Endothelial cell of umbilical vein (primary cell): ENCODE measurements around the gene TRPC4AP. TPM values are rescaled to one million over a fixed set of nuclear protein-coding genes. Genes with fewer than 3 reads are reported as not detected.

Experiments
- BruUV-seq: library from RNA; stranded (reverse); fragments of 400-500 nt; replicated peaks from 2 replicates; lab custom pipeline; 2021; lab: Mats Ljungman, UMichigan
- CTCF ChIA-PET: fragments of 300-600, 350-600 bp; sonication (Branson Sonifier 250); formaldehyde crosslinking; loops from one replicate; lab custom pipeline; 2021; ENCODE audit warnings: antibody characterized with exemption, inconsistent platforms; lab: Charles Lee
- POLR2A ChIA-PET: fragments of 300-600, 350-600 bp; sonication (Branson Sonifier 250); formaldehyde crosslinking; loops from one replicate; lab custom pipeline; 2021; ENCODE audit warnings: antibody characterized with exemption, inconsistent platforms; lab: Charles Lee
- DNase-seq: peaks from one replicate; pipeline ENCODE4 v3.0.0-alpha.2; 2011; ENCODE audit warnings: low read depth, low spot score
- FAIRE-seq: peaks from 2 replicates; lab custom pipeline; 2011; peaks lifted over from hg19 to GRCh38; lab: Jason Lieb, UNC
- H2AFZ ChIP-seq: 2 replicates; pipeline ENCODE4 v1.6.0; 2012; ENCODE audit warnings: low read depth, low read length, control low read depth, inconsistent platforms
- H3K27ac ChIP-seq: 2 replicates; pipeline ENCODE4 v1.5.1; 2011; ENCODE audit warnings: low read depth, mild to moderate bottlenecking, control low read depth, low read length, moderate library complexity; ENCODE audit not compliant: insufficient read depth
- H3K27me3 ChIP-seq, 2 experiments: 2 replicates each; pipeline versions ENCODE4 v1.6.0 to v1.6.1; 2011; ENCODE audit warnings: low read length in 2 of 2, mixed read lengths in 1 of 2; ENCODE audit not compliant: control insufficient read depth in 2 of 2, insufficient read depth in 2 of 2
- H3K36me3 ChIP-seq, 2 experiments: 2 replicates in 1 of 2; 3 replicates in 1 of 2; pipeline ENCODE4 v1.5.1; 2011; ENCODE audit warnings: low read length in 2 of 2, mild to moderate bottlenecking in 1 of 2, moderate library complexity in 1 of 2; ENCODE audit not compliant: control insufficient read depth in 2 of 2, insufficient read depth in 2 of 2; ENCODE audit errors: extremely low read depth in 1 of 2
- H3K4me1 ChIP-seq: 3 replicates; pipeline ENCODE4 v1.5.1; 2011; ENCODE audit warnings: mild to moderate bottlenecking, low read length; ENCODE audit not compliant: control insufficient read depth, insufficient read depth; ENCODE audit errors: extremely low read depth
- H3K4me2 ChIP-seq: 2 replicates; pipeline ENCODE4 v1.6.1; 2011; ENCODE audit warnings: low read length, control low read depth, mixed read lengths; ENCODE audit not compliant: insufficient read depth
- H3K4me3 ChIP-seq, 3 experiments: fragments of 200-600 bp in 1 of 3; sonication (generic), shearing (Covaris generic) in 1 of 3; replicated peaks in 1 of 3; 2 replicates each; pipeline ENCODE4 v1.5.1; 2011 to 2016; ENCODE audit warnings: control low read depth in 3 of 3, low read length in 3 of 3, mild to moderate bottlenecking in 2 of 3, inconsistent platforms in 1 of 3, low read depth in 1 of 3, moderate library complexity in 1 of 3; ENCODE audit not compliant: insufficient read depth in 1 of 3
- H3K79me2 ChIP-seq: 2 replicates; pipeline ENCODE4 v1.6.0; 2012; ENCODE audit warnings: low read length, inconsistent platforms; ENCODE audit not compliant: control insufficient read depth, insufficient read depth
- H3K9ac ChIP-seq: replicated peaks from 2 replicates; pipeline ENCODE3; 2011; ENCODE audit warnings: low read length, control low read depth; ENCODE audit not compliant: insufficient read depth; ENCODE audit errors: extremely low read depth
- H3K9me1 ChIP-seq: replicated peaks from 3 replicates; pipeline ENCODE4 v1.6.0; 2011; ENCODE audit warnings: mild to moderate bottlenecking, low read length; ENCODE audit not compliant: control insufficient read depth, insufficient read depth; ENCODE audit errors: extremely low read depth
- H3K9me3 ChIP-seq: replicated peaks from 2 replicates; pipeline ENCODE4 v1.5.1; 2012; ENCODE audit warnings: low read length, inconsistent platforms; ENCODE audit not compliant: control insufficient read depth, insufficient read depth
- H4K20me1 ChIP-seq: replicated peaks from 2 replicates; pipeline ENCODE3; 2011; ENCODE audit warnings: mild to moderate bottlenecking, low read length; ENCODE audit not compliant: control insufficient read depth, insufficient read depth; ENCODE audit errors: extremely low read depth
- EZH2 ChIP-seq: IDR thresholded peaks from 2 replicates; pipeline ENCODE4 v1.6.1; 2012; ENCODE audit warnings: borderline replicate concordance, low read depth, mild to moderate bottlenecking, moderate library complexity, low read length, inconsistent platforms; ENCODE audit not compliant: severe bottlenecking
- FOS ChIP-seq: IDR thresholded peaks from 2 replicates; pipeline ENCODE4 v1.6.1; 2011; ENCODE audit warnings: mild to moderate bottlenecking, low read length, moderate library complexity, borderline replicate concordance; ENCODE audit not compliant: insufficient read depth
- GATA2 ChIP-seq: IDR thresholded peaks from 2 replicates; pipeline ENCODE4 v1.7.0; 2011; ENCODE audit warnings: low read depth, mild to moderate bottlenecking, moderate library complexity, mixed read lengths, low read length; ENCODE audit not compliant: insufficient read length, insufficient read depth
- JUN ChIP-seq: IDR thresholded peaks from 2 replicates; pipeline ENCODE4 v1.6.1; 2011; ENCODE audit warnings: borderline replicate concordance, low read depth; ENCODE audit not compliant: insufficient read length, insufficient read depth
- dilution Hi-C: fragments of 300-500 bp; cut with MboI; formaldehyde crosslinking; loops from one replicate; pipeline ENCODE4 v1.15.0; 2019; ENCODE audit warnings: low sequenced_read_pairs; ENCODE audit not compliant: extremely low pct_ligation_motif_present
- intact Hi-C: fragments of 100-400 bp; cut with micrococcal nuclease; formaldehyde crosslinking; loops from one replicate; pipeline ENCODE4 v1.10.0; 2022
- polyA plus RNA-seq, 4 experiments: library from polyadenylated mRNA; depleted of rRNA in 3 of 4; stranded (reverse) in 3 of 4; unstranded in 1 of 4; fragments of >200 nt; gene quantifications; 2 replicates each; pipeline versions ENCODE4 v1.2.1 to v1.2.3, GENCODE V29; 2011 to 2012; ENCODE audit warnings: missing spikeins in 1 of 4
- total RNA-seq: library from RNA; stranded (reverse); gene quantifications from 2 replicates; pipeline ENCODE4 v1.2.3, GENCODE V29; 2021
- TF ChIP-seq, protein P1 (sequence below), 2 donors: IDR thresholded peaks; 1 replicate in 1 of 2; 2 replicates in 1 of 2; pipeline ENCODE4 v1.5.1; 2011; ENCODE audit warnings: low read length in 2 of 2, mild to moderate bottlenecking in 2 of 2, moderate library complexity in 2 of 2, control low read depth in 1 of 2, inconsistent platforms in 1 of 2, low read depth in 1 of 2; ENCODE audit not compliant: insufficient read depth in 1 of 2; ENCODE audit errors: extremely low read depth in 1 of 2
- TF ChIP-seq, protein P2 (sequence below): IDR thresholded peaks from 2 replicates; pipeline ENCODE4 v1.6.1; 2011; ENCODE audit not compliant: insufficient read depth, insufficient read length

The TRPC4AP gene
- total and polyA plus RNA-seq, 2 donors (not counting 3 experiments of a cell fraction or from before 2014, with no cell fraction given) = 89.0 to 103 TPM

- H3K36me3 ChIP-seq = peaks cover 5 to 15% of the 10 kb centered on the region in 2 experiments
- ChIA-PET CTCF (interaction anchor here (0.8 to 3.0 kb wide), 3 partner anchors 22 to 25 kb away, joined by 4 to 64 read pairs (median 17); no protein-coding TSS in a partner anchor), POLR2A (no interaction called here)
- FAIRE-seq = no peak
- H3K4me1 ChIP-seq = peaks cover 48% of the 10 kb centered on the region
- no peak overlapping the region for H3K4me2 ChIP-seq
- no peak overlapping the region for H3K4me3 ChIP-seq
- dilution Hi-C loops (no loop called here), intact Hi-C loops (no loop called here)
- no peak for DNase-seq
- no peaks in the 10 kb centered on the region for H3K9me3 ChIP-seq
- TF ChIP-seq JUN = no peak
- TF ChIP-seq, protein P1, sequence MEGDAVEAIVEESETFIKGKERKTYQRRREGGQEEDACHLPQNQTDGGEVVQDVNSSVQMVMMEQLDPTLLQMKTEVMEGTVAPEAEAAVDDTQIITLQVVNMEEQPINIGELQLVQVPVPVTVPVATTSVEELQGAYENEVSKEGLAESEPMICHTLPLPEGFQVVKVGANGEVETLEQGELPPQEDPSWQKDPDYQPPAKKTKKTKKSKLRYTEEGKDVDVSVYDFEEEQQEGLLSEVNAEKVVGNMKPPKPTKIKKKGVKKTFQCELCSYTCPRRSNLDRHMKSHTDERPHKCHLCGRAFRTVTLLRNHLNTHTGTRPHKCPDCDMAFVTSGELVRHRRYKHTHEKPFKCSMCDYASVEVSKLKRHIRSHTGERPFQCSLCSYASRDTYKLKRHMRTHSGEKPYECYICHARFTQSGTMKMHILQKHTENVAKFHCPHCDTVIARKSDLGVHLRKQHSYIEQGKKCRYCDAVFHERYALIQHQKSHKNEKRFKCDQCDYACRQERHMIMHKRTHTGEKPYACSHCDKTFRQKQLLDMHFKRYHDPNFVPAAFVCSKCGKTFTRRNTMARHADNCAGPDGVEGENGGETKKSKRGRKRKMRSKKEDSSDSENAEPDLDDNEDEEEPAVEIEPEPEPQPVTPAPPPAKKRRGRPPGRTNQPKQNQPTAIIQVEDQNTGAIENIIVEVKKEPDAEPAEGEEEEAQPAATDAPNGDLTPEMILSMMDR (IDR thresholded peaks at IDR 0.05; ENCODE audit: extremely low read depth in 1 of 2, insufficient read depth in 1 of 2, low read depth in 1 of 2, low read length in 2 of 2) = no peak
- TF ChIP-seq GATA2 = no peak
- no peak for TF ChIP-seq FOS
- TF ChIP-seq, protein P2, sequence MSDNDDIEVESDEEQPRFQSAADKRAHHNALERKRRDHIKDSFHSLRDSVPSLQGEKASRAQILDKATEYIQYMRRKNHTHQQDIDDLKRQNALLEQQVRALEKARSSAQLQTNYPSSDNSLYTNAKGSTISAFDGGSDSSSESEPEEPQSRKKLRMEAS = no peak
- no peak for TF ChIP-seq EZH2
- H3K9ac ChIP-seq = no peak overlapping the region
- no peaks in the 10 kb centered on the region for H3K9me1 ChIP-seq
- no peak overlapping the region for H2AFZ ChIP-seq
- H3K79me2 ChIP-seq = no peaks in the 10 kb centered on the region
- no TSS peak for BruUV-seq
- H4K20me1 ChIP-seq = no peaks in the 10 kb centered on the region
- H3K27me3 ChIP-seq = no peaks in the 10 kb centered on the region
- no peak overlapping the region for H3K27ac ChIP-seq
Measured at GRCh38 chr20:35121186-35121585, 28.6 kb upstream of the TRPC4AP start.
